ENCODE results near the gene UBAC2.

DNA sequence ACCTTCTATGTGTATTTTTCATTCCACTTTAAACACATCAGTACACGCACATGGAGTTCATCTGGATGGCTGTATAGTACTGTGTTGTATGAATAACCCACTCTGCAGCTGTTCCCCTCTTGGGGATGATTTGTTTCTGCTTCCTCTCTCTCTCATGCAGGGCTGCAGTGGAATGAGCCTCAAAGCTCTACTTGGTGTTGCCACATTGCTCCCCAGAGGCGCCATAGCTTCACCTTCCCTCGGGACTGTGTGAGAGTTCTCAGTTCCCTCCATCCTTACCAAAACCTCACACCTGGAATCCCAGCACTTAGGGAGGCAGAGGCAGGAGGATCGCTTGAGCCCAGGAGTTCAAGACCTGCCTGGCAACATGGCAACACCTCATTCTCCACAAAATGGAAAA lies 134.9 kb downstream of the UBAC2 start:
- TF ChIP-seq, protein P1, sequence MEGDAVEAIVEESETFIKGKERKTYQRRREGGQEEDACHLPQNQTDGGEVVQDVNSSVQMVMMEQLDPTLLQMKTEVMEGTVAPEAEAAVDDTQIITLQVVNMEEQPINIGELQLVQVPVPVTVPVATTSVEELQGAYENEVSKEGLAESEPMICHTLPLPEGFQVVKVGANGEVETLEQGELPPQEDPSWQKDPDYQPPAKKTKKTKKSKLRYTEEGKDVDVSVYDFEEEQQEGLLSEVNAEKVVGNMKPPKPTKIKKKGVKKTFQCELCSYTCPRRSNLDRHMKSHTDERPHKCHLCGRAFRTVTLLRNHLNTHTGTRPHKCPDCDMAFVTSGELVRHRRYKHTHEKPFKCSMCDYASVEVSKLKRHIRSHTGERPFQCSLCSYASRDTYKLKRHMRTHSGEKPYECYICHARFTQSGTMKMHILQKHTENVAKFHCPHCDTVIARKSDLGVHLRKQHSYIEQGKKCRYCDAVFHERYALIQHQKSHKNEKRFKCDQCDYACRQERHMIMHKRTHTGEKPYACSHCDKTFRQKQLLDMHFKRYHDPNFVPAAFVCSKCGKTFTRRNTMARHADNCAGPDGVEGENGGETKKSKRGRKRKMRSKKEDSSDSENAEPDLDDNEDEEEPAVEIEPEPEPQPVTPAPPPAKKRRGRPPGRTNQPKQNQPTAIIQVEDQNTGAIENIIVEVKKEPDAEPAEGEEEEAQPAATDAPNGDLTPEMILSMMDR (IDR thresholded peaks at IDR 0.05; ENCODE audit: low read depth, low read length, missing input control), result no peak
- TF ChIP-seq RAD21 (IDR thresholded peaks at IDR 0.05) (no peak), TAF1 (conservative IDR thresholded peaks at IDR 0.05) (no peak), JUND (IDR thresholded peaks at IDR 0.05) (no peak)
- TF ChIP-seq, protein P2, sequence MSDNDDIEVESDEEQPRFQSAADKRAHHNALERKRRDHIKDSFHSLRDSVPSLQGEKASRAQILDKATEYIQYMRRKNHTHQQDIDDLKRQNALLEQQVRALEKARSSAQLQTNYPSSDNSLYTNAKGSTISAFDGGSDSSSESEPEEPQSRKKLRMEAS (IDR thresholded peaks at IDR 0.05), result no peak
- TF ChIP-seq, protein P3, sequence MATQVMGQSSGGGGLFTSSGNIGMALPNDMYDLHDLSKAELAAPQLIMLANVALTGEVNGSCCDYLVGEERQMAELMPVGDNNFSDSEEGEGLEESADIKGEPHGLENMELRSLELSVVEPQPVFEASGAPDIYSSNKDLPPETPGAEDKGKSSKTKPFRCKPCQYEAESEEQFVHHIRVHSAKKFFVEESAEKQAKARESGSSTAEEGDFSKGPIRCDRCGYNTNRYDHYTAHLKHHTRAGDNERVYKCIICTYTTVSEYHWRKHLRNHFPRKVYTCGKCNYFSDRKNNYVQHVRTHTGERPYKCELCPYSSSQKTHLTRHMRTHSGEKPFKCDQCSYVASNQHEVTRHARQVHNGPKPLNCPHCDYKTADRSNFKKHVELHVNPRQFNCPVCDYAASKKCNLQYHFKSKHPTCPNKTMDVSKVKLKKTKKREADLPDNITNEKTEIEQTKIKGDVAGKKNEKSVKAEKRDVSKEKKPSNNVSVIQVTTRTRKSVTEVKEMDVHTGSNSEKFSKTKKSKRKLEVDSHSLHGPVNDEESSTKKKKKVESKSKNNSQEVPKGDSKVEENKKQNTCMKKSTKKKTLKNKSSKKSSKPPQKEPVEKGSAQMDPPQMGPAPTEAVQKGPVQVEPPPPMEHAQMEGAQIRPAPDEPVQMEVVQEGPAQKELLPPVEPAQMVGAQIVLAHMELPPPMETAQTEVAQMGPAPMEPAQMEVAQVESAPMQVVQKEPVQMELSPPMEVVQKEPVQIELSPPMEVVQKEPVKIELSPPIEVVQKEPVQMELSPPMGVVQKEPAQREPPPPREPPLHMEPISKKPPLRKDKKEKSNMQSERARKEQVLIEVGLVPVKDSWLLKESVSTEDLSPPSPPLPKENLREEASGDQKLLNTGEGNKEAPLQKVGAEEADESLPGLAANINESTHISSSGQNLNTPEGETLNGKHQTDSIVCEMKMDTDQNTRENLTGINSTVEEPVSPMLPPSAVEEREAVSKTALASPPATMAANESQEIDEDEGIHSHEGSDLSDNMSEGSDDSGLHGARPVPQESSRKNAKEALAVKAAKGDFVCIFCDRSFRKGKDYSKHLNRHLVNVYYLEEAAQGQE (IDR thresholded peaks at IDR 0.05), result no peak
- TF ChIP-seq, protein P4, sequence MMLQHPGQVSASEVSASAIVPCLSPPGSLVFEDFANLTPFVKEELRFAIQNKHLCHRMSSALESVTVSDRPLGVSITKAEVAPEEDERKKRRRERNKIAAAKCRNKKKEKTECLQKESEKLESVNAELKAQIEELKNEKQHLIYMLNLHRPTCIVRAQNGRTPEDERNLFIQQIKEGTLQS (IDR thresholded peaks at IDR 0.05), result no peak
